Keratinocyte (primary cell): ENCODE results near the gene HMGN5.

ENCODE experiments used
- EZH2 ChIP-seq: IDR thresholded peaks from one replicate; pipeline ENCODE4 v1.6.1; 2012; ENCODE audit warnings: inconsistent platforms, mild to moderate bottlenecking, low read length, moderate library complexity
- TF ChIP-seq, protein P1 (sequence below), 3 experiments: IDR thresholded peaks in 1 of 3; conservative IDR thresholded peaks in 1 of 3; optimal IDR thresholded peaks in 1 of 3; 2 replicates in 2 of 3; 3 replicates in 1 of 3; pipeline versions ENCODE3 to v1.5.1; 2011; ENCODE audit warnings: low read length in 3 of 3, mild to moderate bottlenecking in 3 of 3, moderate library complexity in 2 of 3, control low read depth in 1 of 3, inconsistent platforms in 1 of 3; ENCODE audit not compliant: insufficient read depth in 2 of 3; ENCODE audit errors: extremely low read depth in 1 of 3

DNA sequence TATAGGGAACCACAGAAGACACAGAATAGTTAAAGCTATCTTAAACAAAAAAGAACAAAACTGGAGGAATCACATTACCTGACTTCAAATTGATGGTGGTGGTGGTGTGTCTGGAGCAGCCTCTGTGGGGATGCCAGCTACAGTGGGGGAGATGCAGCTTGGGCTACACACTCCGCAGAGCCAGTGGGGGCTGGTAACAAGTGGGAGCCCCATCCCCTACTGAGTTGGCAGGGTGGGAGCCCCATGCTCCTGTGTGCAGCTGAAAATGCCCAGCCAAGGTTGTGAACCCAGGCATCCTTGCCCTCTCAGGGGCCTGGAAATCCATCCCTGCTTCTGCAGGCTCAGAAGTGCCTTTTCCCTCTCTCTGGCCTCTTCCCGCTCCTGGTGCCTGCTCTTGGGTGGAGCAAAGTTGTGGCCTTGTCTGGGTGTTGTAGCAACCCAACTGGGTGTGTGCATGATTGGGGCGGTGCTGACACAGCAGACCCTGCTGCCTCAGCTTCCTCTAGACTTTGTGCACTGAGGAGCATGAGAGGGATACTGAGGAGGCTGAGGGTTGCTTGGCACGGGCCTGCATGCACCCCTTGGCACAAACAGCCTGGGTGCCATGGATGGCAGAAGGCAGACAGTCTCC, 39.1 kb upstream of the HMGN5 start:
- TF ChIP-seq EZH2 = no peak
- TF ChIP-seq, protein P1, sequence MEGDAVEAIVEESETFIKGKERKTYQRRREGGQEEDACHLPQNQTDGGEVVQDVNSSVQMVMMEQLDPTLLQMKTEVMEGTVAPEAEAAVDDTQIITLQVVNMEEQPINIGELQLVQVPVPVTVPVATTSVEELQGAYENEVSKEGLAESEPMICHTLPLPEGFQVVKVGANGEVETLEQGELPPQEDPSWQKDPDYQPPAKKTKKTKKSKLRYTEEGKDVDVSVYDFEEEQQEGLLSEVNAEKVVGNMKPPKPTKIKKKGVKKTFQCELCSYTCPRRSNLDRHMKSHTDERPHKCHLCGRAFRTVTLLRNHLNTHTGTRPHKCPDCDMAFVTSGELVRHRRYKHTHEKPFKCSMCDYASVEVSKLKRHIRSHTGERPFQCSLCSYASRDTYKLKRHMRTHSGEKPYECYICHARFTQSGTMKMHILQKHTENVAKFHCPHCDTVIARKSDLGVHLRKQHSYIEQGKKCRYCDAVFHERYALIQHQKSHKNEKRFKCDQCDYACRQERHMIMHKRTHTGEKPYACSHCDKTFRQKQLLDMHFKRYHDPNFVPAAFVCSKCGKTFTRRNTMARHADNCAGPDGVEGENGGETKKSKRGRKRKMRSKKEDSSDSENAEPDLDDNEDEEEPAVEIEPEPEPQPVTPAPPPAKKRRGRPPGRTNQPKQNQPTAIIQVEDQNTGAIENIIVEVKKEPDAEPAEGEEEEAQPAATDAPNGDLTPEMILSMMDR (optimal IDR thresholded peaks at IDR 0.05 in 1 of 3, IDR thresholded peaks at IDR 0.05 in 1 of 3, conservative IDR thresholded peaks at IDR 0.05 in 1 of 3; ENCODE audit: extremely low read depth in 1 of 3, insufficient read depth in 2 of 3, low read length in 3 of 3) = no peak
